HepG2 (cell line): ENCODE results near the gene AUNIP. TPM values are rescaled to one million over a fixed set of nuclear protein-coding genes. Genes with fewer than 3 reads are reported as not detected.

Experiments used
- ATAC-seq: fragments of 200-7000 bp; cut with Tn5 transposase; 3 replicates; pipeline ENCODE4 v1.9.1; 2020; ENCODE audit warnings: mild to moderate bottlenecking, moderate library complexity
- BruUV-seq: library from RNA; stranded (reverse); fragments of 400-500 nt; replicated peaks from 2 replicates; lab custom pipeline; 2021; lab: Mats Ljungman, UMichigan
- CTCF ChIA-PET: fragments of 300-600 bp; formaldehyde crosslinking; extraction: SDS; loops from one replicate; lab custom pipeline; 2021; ENCODE audit warnings: low total read pairs, inconsistent platforms, low intra/inter-chr PET ratio; lab: Yijun Ruan, JAX
- POLR2A ChIA-PET: fragments of 350-600 bp; sonication (Branson Sonifier 250); formaldehyde crosslinking; loops from one replicate; lab custom pipeline; 2020; ENCODE audit warnings: antibody characterized with exemption, inconsistent platforms; lab: Yijun Ruan, JAX
- DNase-seq: peaks from one replicate; pipeline ENCODE4 v3.0.0-alpha.2; 2015; ENCODE audit warnings: low spot score
- FAIRE-seq: peaks from 3 replicates; lab custom pipeline; 2011; peaks lifted over from hg19 to GRCh38; lab: Jason Lieb, UNC
- H2AFZ ChIP-seq: one replicate; pipeline ENCODE4 v1.6.1; 2011; ENCODE audit warnings: low read length, inconsistent platforms
- H3K27ac ChIP-seq: fragments of 300-600 bp; 3 replicates; pipeline ENCODE4 v1.8.0; 2011; ENCODE audit warnings: mixed run types, mild to moderate bottlenecking, mixed read lengths, low read length, inconsistent platforms; ENCODE audit not compliant: insufficient read depth; ENCODE audit errors: extremely low read length
- H3K27me3 ChIP-seq, 2 experiments: fragments of 200-600 bp in 1 of 2; 2 replicates in 1 of 2; 3 replicates in 1 of 2; pipeline versions ENCODE4 v1.6.0 to v1.8.0; 2011; ENCODE audit warnings: low read length in 2 of 2, mild to moderate bottlenecking in 2 of 2, moderate library complexity in 2 of 2, inconsistent platforms in 1 of 2; ENCODE audit not compliant: insufficient read depth in 2 of 2, control insufficient read depth in 1 of 2
- H3K36me3 ChIP-seq, 2 experiments: fragments of 200-600 bp in 1 of 2; replicated peaks in 1 of 2; 2 replicates in 1 of 2; 3 replicates in 1 of 2; pipeline versions ENCODE4 v1.5.1 to v1.8.0; 2011; ENCODE audit warnings: low read length in 2 of 2, inconsistent platforms in 1 of 2; ENCODE audit not compliant: insufficient read depth in 2 of 2, control insufficient read depth in 1 of 2
- H3K4me1 ChIP-seq: 2 replicates; pipeline ENCODE4 v1.5.1; 2012; ENCODE audit warnings: low read length, inconsistent platforms; ENCODE audit not compliant: insufficient read depth
- H3K4me2 ChIP-seq: 2 replicates; pipeline ENCODE4 v1.6.0; 2011; ENCODE audit warnings: low read depth, low read length, inconsistent platforms
- H3K4me3 ChIP-seq, 3 experiments: fragments of 200-600 bp in 1 of 3; sonication (generic), shearing (Covaris generic) in 1 of 3; replicated peaks in 1 of 3; 2 replicates each; pipeline ENCODE4 v1.5.1; 2011 to 2016; ENCODE audit warnings: low read length in 3 of 3, inconsistent platforms in 2 of 3, low read depth in 2 of 3, mild to moderate bottlenecking in 2 of 3, control low read depth in 1 of 3, mixed read lengths in 1 of 3; ENCODE audit not compliant: insufficient read depth in 1 of 3
- H3K79me2 ChIP-seq: one replicate; pipeline ENCODE4 v1.6.1; 2011; ENCODE audit warnings: low read length, inconsistent platforms; ENCODE audit not compliant: insufficient read depth
- H3K9ac ChIP-seq: 2 replicates; pipeline ENCODE4 v1.6.0; 2011; ENCODE audit warnings: mild to moderate bottlenecking, low read depth, low read length, inconsistent platforms; ENCODE audit not compliant: insufficient read depth
- H3K9me3 ChIP-seq: 2 replicates; pipeline ENCODE4 v1.5.1; 2012; ENCODE audit warnings: mild to moderate bottlenecking, low read length
- H4K20me1 ChIP-seq: 2 replicates; pipeline ENCODE4 v1.6.0; 2011; ENCODE audit warnings: inconsistent platforms, mild to moderate bottlenecking, low read length, moderate library complexity; ENCODE audit not compliant: insufficient read depth
- HNRNPH1 ChIP-seq: fragments of 200-400 bp; formaldehyde crosslinking; optimal IDR thresholded peaks from 2 replicates; pipeline ENCODE3; 2017; ENCODE audit warnings: mild to moderate bottlenecking, low read depth, low read length
- NR2F2 ChIP-seq: IDR thresholded peaks from 2 replicates; pipeline ENCODE4 v1.6.1; 2012; ENCODE audit warnings: low read depth, inconsistent platforms, borderline replicate concordance
- SAFB2 ChIP-seq: sonication (generic); formaldehyde crosslinking; IDR thresholded peaks from 2 replicates; pipeline ENCODE4 v1.5.1; 2020; ENCODE audit warnings: missing genetic modification reagents, low read depth, mild to moderate bottlenecking, borderline replicate concordance
- ZNF850 ChIP-seq: sonication (generic); formaldehyde crosslinking; conservative IDR thresholded peaks from 2 replicates; pipeline ENCODE4 v1.9.0; 2021; ENCODE audit warnings: mild to moderate bottlenecking, missing genetic modification reagents
- WGBS: methylation state at CpG from one replicate; pipeline ENCODE4 v1.1.6; 2017; ENCODE audit warnings: low lambda C conversion rate; 5-methylcytosine and 5-hydroxymethylcytosine counted together
- in situ Hi-C: cut with HindIII; loops from 2 replicates; pipeline ENCODE4 v1.10.0; 2017; ENCODE audit warnings: low pct_unique_long_range_greater_than_20kb; ENCODE audit not compliant: extremely low pct_ligation_motif_present
- intact Hi-C: fragments of 100-400 bp; cut with micrococcal nuclease; formaldehyde crosslinking; loops from one replicate; pipeline ENCODE4 v1.10.0; 2022; ENCODE audit not compliant: unreplicated experiment
- polyA plus RNA-seq, 8 experiments: library from polyadenylated mRNA; depleted of rRNA in 3 of 8; stranded (reverse) in 7 of 8; unstranded in 1 of 8; fragments of >200 nt; fragmentation: Illumina TruSeq in 4 of 8; extraction: Trizol in 4 of 8; gene quantifications; 2 replicates each; pipeline versions ENCODE4 v1.2.1 to v1.2.3, GENCODE V29; 2011 to 2016; ENCODE audit warnings: low read depth in 4 of 8, missing spikeins in 1 of 8, mixed read lengths in 1 of 8; ENCODE audit not compliant: insufficient read depth in 1 of 8
- total RNA-seq, 5 experiments: library from RNA; depleted of rRNA; stranded (reverse); fragments of >200 nt; fragmentation: Illumina TruSeq; extraction: Trizol; gene quantifications; 2 replicates each; pipeline ENCODE4 v1.2.3, GENCODE V29; 2016; ENCODE audit warnings: low read depth in 1 of 5
- TF ChIP-seq, protein P1 (sequence below), 2 experiments: sonication (generic) in 1 of 2; formaldehyde crosslinking in 1 of 2; IDR thresholded peaks; 2 replicates each; pipeline versions ENCODE4 v1.4.0 to v1.6.1; 2016 to 2020; ENCODE audit warnings: borderline replicate concordance in 1 of 2, low read depth in 1 of 2, mild to moderate bottlenecking in 1 of 2, missing genetic modification reagents in 1 of 2
- TF ChIP-seq, protein P2 (sequence below): sonication (generic); formaldehyde crosslinking; IDR thresholded peaks from 2 replicates; pipeline ENCODE4 v1.4.0; 2020; ENCODE audit warnings: missing genetic modification reagents
- TF ChIP-seq, protein P3 (sequence below): sonication (generic); formaldehyde crosslinking; IDR thresholded peaks from 2 replicates; pipeline ENCODE4 v1.5.1; 2020; ENCODE audit warnings: mild to moderate bottlenecking, missing genetic modification reagents, moderate library complexity

The AUNIP gene
- total and polyA plus RNA-seq, 2 of the 13 experiments (the other 11 are each of a cell fraction or from before 2014, with no cell fraction given), result 3.8 to 12.3 TPM

GRCh38 chr1:25809929-25810328, 49.3 kb downstream of the AUNIP start:
- POLR2A ChIA-PET, result interaction anchor here (2.5 kb wide), 1 partner anchor 9 kb away, joined by 10 read pairs; the partner anchor contains the start of gene MTFR1L
- no TSS peak for BruUV-seq

More at GRCh38 chr1:25809929-25810328, 49.3 kb downstream of the AUNIP start:
- Histone ChIP-seq H4K20me1 (no peaks in the 10 kb centered on the region), H2AFZ (no peak overlapping the region), H3K27ac (no peak overlapping the region), H3K36me3 (no peaks in the 10 kb centered on the region), H3K4me3 (no peak overlapping the region), H3K27me3 (no peaks in the 10 kb centered on the region), H3K4me2 (no peak overlapping the region), H3K9me3 (no peaks in the 10 kb centered on the region), H3K79me2 (no peaks in the 10 kb centered on the region), H3K4me1 (no peaks in the 10 kb centered on the region), H3K9ac (no peak overlapping the region)
- WGBS, result 83% methylated on average over 3 of the region's 7 CpGs
- in situ Hi-C loops, result loop anchor here (25.0 kb wide), 1 partner anchor 198 kb away; the partner anchor contains the start of gene MAN1C1
- no peak for DNase-seq
- TF ChIP-seq SAFB2 (no peak), NR2F2 (no peak), ZNF850 (CRISPR knock-in tag) (no peak), HNRNPH1 (no peak)
- TF ChIP-seq, protein P1, sequence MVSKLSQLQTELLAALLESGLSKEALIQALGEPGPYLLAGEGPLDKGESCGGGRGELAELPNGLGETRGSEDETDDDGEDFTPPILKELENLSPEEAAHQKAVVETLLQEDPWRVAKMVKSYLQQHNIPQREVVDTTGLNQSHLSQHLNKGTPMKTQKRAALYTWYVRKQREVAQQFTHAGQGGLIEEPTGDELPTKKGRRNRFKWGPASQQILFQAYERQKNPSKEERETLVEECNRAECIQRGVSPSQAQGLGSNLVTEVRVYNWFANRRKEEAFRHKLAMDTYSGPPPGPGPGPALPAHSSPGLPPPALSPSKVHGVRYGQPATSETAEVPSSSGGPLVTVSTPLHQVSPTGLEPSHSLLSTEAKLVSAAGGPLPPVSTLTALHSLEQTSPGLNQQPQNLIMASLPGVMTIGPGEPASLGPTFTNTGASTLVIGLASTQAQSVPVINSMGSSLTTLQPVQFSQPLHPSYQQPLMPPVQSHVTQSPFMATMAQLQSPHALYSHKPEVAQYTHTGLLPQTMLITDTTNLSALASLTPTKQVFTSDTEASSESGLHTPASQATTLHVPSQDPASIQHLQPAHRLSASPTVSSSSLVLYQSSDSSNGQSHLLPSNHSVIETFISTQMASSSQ (IDR thresholded peaks at IDR 0.05; ENCODE audit: low read depth), result no peak
- TF ChIP-seq, protein P1 (CRISPR knock-in tag; IDR thresholded peaks at IDR 0.05; ENCODE audit: borderline replicate concordance), result no peak
- TF ChIP-seq, protein P2, sequence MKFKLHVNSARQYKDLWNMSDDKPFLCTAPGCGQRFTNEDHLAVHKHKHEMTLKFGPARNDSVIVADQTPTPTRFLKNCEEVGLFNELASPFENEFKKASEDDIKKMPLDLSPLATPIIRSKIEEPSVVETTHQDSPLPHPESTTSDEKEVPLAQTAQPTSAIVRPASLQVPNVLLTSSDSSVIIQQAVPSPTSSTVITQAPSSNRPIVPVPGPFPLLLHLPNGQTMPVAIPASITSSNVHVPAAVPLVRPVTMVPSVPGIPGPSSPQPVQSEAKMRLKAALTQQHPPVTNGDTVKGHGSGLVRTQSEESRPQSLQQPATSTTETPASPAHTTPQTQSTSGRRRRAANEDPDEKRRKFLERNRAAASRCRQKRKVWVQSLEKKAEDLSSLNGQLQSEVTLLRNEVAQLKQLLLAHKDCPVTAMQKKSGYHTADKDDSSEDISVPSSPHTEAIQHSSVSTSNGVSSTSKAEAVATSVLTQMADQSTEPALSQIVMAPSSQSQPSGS (CRISPR knock-in tag), result no peak
- TF ChIP-seq, protein P3, sequence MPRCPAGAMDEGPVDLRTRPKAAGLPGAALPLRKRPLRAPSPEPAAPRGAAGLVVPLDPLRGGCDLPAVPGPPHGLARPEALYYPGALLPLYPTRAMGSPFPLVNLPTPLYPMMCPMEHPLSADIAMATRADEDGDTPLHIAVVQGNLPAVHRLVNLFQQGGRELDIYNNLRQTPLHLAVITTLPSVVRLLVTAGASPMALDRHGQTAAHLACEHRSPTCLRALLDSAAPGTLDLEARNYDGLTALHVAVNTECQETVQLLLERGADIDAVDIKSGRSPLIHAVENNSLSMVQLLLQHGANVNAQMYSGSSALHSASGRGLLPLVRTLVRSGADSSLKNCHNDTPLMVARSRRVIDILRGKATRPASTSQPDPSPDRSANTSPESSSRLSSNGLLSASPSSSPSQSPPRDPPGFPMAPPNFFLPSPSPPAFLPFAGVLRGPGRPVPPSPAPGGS (CRISPR knock-in tag), result no peak
- FAIRE-seq, result no peak
- ATAC-seq, result no peak
- CTCF ChIA-PET, result interaction anchor here (0.9 to 2.2 kb wide), 3 partner anchors 191 to 306 kb away, joined by 3 to 9 read pairs (median 5); no protein-coding TSS in a partner anchor
- intact Hi-C loops, result no loop called here
